Measurements from ENCODE around the gene S100A5.
A peak's percentile ranks its signal among the peaks of the same experiment; 100 is the strongest.

Gene S100A5

DNA sequence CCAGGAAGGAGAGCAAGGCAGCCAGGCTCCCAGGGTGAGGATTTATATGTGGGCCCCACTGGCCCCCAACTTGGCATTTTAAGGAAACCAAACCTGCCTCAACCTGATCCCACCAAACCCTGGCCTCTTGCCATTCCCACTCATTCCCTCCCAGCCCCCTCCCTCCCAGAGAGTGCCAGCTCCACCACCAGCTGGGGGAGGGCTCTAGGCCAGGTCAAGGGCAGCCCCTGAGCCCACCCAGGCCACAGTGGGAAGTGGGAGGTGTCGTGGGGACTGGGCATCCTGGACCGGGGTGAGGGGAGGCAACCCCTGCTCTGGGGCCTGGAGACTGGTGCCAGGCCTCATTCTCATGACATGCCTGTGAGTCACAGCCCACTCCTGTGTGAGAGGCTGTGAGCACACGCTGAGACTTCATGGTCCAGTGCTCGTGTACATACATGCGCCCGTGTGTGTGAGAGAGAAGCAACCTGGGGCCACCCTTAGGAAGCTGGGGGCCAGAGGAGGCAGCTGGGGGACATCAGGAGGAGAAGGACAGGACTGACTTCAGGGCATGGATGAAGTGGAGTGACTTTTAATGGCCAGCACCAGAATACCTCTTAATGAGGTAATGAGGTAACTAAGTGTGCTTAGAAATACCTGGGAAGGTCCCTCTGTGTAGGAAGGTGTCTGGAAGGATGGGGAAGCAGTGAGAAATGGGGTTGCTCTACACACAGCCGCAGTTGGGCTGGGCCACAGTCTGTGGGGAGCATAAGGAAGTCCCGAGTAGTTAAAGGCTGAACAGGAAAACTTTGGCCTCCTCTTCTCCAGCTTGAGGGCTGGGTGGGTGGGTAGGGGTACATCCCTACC is 25.0 kb upstream of the S100A5 start, which contains the start of gene S100A2:
TSS of gene S100A2 (minus strand) at position 316 of the 846 bp plus-strand sequence. CDS start 1,967 bp downstream, outside the sequence.
- Histone ChIP-seq H3K27ac (ENCODE audit: extremely low read depth, low read depth, low read length) (peak within 1 kb of the TSS; percentile 77), H3K4me1 (ENCODE audit: control insufficient read depth, insufficient read depth, low read length) (peaks cover 7% of the 10 kb centered on the region), H3K9me3 (ENCODE audit: control insufficient read depth, insufficient read depth, low read depth, low read length) (no peaks in the 10 kb centered on the region), H3K36me3 (ENCODE audit: control insufficient read depth in 2 of 2, insufficient read depth in 1 of 2, low read length in 2 of 2) (no peaks in the 10 kb centered on the region), H3K4me3 (ENCODE audit: low read depth, low read length) (no peak within 1 kb of the TSS)
- POLR2A ChIA-PET: interaction anchor here (0.8 to 1.9 kb wide), 17 partner anchors 12 to 425 kb away, joined by 3 to 27 read pairs (median 5); partner anchors contain the start of genes CHTOP, INTS3, RPS27 and S100A13
- CTCF ChIA-PET: interaction anchor here (0.6 to 3.1 kb wide), 8 partner anchors 11 to 90 kb away, joined by 3 to 28 read pairs (median 5); partner anchors contain the start of gene S100A13
- TF ChIP-seq GFI1B (tag by site-specific recombination; IDR thresholded peaks at IDR 0.05) (no peak), ZNF600 (tag by site-specific recombination; IDR thresholded peaks at IDR 0.05) (peak; percentile 31; the same call in 1 of the 2 replicates), ZBTB48 (tag by site-specific recombination; IDR thresholded peaks at IDR 0.05) (peak; percentile 57; the same call in 1 of the 2 replicates), KLF17 (tag by site-specific recombination; IDR thresholded peaks at IDR 0.05) (peak; percentile 73; the same call in 1 of the 2 replicates), ZNF558 (tag by site-specific recombination; IDR thresholded peaks at IDR 0.05) (0 out of 2 replicates have a peak, but pooled peaks have one; percentile 9), ZBTB20 (tag by site-specific recombination; IDR thresholded peaks at IDR 0.05) (peak; percentile 32), ZNF335 (tag by site-specific recombination; conservative IDR thresholded peaks at IDR 0.05) (peak; percentile 40), KLF9 (tag by site-specific recombination; IDR thresholded peaks at IDR 0.05; ENCODE audit: low read depth) (0 out of 2 replicates have a peak, but pooled peaks have one; percentile 17), ZSCAN16 (tag by site-specific recombination; IDR thresholded peaks at IDR 0.05) (no peak), ZNF366 (tag by site-specific recombination; conservative IDR thresholded peaks at IDR 0.05) (0 out of 2 replicates have a peak, but pooled peaks have one; percentile 30), GLIS2 (tag by site-specific recombination; IDR thresholded peaks at IDR 0.05) (peak; percentile 71), ZNF660 (tag by site-specific recombination; IDR thresholded peaks at IDR 0.05) (peak; percentile 27), SP2 (tag by site-specific recombination; IDR thresholded peaks at IDR 0.05) (peak; percentile 37), ZIC2 (tag by site-specific recombination; IDR thresholded peaks at IDR 0.05) (peak; percentile 80), ZNF530 (tag by site-specific recombination; IDR thresholded peaks at IDR 0.05; ENCODE audit: low read depth) (no peak), EGR2 (tag by site-specific recombination; IDR thresholded peaks at IDR 0.05; ENCODE audit: low read depth) (peak; percentile 28; the same call in 1 of the 2 replicates), GLIS1 (tag by site-specific recombination; IDR thresholded peaks at IDR 0.05) (peak; percentile 25), HIC1 (tag by site-specific recombination; IDR thresholded peaks at IDR 0.05) (peak; percentile 84), ZNF19 (tag by site-specific recombination; IDR thresholded peaks at IDR 0.05; ENCODE audit: low read depth) (no peak), ZFP69B (tag by site-specific recombination; IDR thresholded peaks at IDR 0.05) (peak; percentile 99), SP3 (tag by site-specific recombination; IDR thresholded peaks at IDR 0.05) (peak; percentile 66), ZNF48 (tag by site-specific recombination; IDR thresholded peaks at IDR 0.05) (no peak), OSR2 (tag by site-specific recombination; IDR thresholded peaks at IDR 0.05) (no peak), ZNF701 (tag by site-specific recombination; IDR thresholded peaks at IDR 0.05) (no peak)
- TF ChIP-seq, protein P1, sequence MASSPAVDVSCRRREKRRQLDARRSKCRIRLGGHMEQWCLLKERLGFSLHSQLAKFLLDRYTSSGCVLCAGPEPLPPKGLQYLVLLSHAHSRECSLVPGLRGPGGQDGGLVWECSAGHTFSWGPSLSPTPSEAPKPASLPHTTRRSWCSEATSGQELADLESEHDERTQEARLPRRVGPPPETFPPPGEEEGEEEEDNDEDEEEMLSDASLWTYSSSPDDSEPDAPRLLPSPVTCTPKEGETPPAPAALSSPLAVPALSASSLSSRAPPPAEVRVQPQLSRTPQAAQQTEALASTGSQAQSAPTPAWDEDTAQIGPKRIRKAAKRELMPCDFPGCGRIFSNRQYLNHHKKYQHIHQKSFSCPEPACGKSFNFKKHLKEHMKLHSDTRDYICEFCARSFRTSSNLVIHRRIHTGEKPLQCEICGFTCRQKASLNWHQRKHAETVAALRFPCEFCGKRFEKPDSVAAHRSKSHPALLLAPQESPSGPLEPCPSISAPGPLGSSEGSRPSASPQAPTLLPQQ (tag by site-specific recombination; IDR thresholded peaks at IDR 0.05): peak; percentile 100
- TF ChIP-seq, protein P2, sequence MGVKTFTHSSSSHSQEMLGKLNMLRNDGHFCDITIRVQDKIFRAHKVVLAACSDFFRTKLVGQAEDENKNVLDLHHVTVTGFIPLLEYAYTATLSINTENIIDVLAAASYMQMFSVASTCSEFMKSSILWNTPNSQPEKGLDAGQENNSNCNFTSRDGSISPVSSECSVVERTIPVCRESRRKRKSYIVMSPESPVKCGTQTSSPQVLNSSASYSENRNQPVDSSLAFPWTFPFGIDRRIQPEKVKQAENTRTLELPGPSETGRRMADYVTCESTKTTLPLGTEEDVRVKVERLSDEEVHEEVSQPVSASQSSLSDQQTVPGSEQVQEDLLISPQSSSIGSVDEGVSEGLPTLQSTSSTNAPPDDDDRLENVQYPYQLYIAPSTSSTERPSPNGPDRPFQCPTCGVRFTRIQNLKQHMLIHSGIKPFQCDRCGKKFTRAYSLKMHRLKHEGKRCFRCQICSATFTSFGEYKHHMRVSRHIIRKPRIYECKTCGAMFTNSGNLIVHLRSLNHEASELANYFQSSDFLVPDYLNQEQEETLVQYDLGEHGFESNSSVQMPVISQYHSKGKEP (tag by site-specific recombination; IDR thresholded peaks at IDR 0.05): no peak
- TF ChIP-seq, protein P3, sequence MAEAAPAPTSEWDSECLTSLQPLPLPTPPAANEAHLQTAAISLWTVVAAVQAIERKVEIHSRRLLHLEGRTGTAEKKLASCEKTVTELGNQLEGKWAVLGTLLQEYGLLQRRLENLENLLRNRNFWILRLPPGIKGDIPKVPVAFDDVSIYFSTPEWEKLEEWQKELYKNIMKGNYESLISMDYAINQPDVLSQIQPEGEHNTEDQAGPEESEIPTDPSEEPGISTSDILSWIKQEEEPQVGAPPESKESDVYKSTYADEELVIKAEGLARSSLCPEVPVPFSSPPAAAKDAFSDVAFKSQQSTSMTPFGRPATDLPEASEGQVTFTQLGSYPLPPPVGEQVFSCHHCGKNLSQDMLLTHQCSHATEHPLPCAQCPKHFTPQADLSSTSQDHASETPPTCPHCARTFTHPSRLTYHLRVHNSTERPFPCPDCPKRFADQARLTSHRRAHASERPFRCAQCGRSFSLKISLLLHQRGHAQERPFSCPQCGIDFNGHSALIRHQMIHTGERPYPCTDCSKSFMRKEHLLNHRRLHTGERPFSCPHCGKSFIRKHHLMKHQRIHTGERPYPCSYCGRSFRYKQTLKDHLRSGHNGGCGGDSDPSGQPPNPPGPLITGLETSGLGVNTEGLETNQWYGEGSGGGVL (tag by site-specific recombination; IDR thresholded peaks at IDR 0.05): peak; percentile 88
- TF ChIP-seq, protein P4, sequence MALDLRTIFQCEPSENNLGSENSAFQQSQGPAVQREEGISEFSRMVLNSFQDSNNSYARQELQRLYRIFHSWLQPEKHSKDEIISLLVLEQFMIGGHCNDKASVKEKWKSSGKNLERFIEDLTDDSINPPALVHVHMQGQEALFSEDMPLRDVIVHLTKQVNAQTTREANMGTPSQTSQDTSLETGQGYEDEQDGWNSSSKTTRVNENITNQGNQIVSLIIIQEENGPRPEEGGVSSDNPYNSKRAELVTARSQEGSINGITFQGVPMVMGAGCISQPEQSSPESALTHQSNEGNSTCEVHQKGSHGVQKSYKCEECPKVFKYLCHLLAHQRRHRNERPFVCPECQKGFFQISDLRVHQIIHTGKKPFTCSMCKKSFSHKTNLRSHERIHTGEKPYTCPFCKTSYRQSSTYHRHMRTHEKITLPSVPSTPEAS (tag by site-specific recombination; IDR thresholded peaks at IDR 0.05): peak; percentile 45; the same call in 1 of the 2 replicates
